Peyer's patch (tissue), 4 donors: Measurements from ENCODE around the gene PKP4. TPM values are rescaled to one million over a fixed set of nuclear protein-coding genes. Genes with fewer than 3 reads are reported as not detected.

Experiments
- DNase-seq, 3 donors: peaks; one replicate each; pipeline ENCODE4 v3.0.0-alpha.2; 2017 to 2019
- H3K27ac ChIP-seq, 4 donors: fragments of 200-600 bp; sonication (generic); one replicate each; pipeline ENCODE4 v1.5.1; 2016 to 2019
- H3K27me3 ChIP-seq, 2 donors: fragments of 200-600 bp; sonication (generic); one replicate each; pipeline ENCODE4 v1.5.1; 2019
- H3K36me3 ChIP-seq, 3 donors: fragments of 200-600 bp; sonication (generic); one replicate each; pipeline ENCODE4 v1.5.1; 2016 to 2019
- H3K4me1 ChIP-seq, 4 donors: fragments of 200-600 bp; sonication (generic); one replicate each; pipeline ENCODE4 v1.5.1; 2016 to 2019
- H3K4me3 ChIP-seq, 4 donors: fragments of 200-600 bp; sonication (generic); 1 replicate in 3 of 4; 2 replicates in 1 of 4; pipeline ENCODE4 v1.5.1; 2016 to 2019; ENCODE audit warnings: mild to moderate bottlenecking in 1 of 4
- H3K9me3 ChIP-seq, 4 donors: fragments of 200-600 bp; sonication (generic); one replicate each; pipeline ENCODE4 v1.5.1; 2016 to 2019; ENCODE audit warnings: mild to moderate bottlenecking in 1 of 4
- POLR2A ChIP-seq, 2 donors: fragments of 450-650 bp; IDR thresholded peaks; one replicate each; pipeline ENCODE4 v1.5.1; 2017; ENCODE audit warnings: antibody characterized with exemption in 2 of 2, mild to moderate bottlenecking in 2 of 2, moderate library complexity in 2 of 2
- total RNA-seq, 4 donors: library from RNA; depleted of rRNA; stranded (reverse); fragments of >200 nt; gene quantifications; one replicate each; pipeline ENCODE4 v1.1.0, GENCODE V29; 2016
- TF ChIP-seq, protein P1 (sequence below), 6 experiments: fragments of 450-650 bp in 4 of 6; fragments of 200-600 bp in 2 of 6; sonication (generic) in 1 of 6; IDR thresholded peaks; one replicate each; pipeline ENCODE4 v1.5.1; 2017 to 2019; ENCODE audit warnings: antibody characterized with exemption in 6 of 6, mild to moderate bottlenecking in 3 of 6, moderate library complexity in 1 of 6

PKP4 gene
- total RNA-seq, 4 donors from 2014 or later: 67.8 to 168 (median 117) TPM

- Histone ChIP-seq H3K27ac (no peak overlapping the region), H3K36me3 (no peaks in the 10 kb centered on the region), H3K4me1 (peaks cover 0 to 6% (median 0%) of the 10 kb centered on the region in 4 donors), H3K4me3 (no peak overlapping the region), H3K27me3 (no peaks in the 10 kb centered on the region), H3K9me3 (no peaks in the 10 kb centered on the region)
- no peak for DNase-seq
- TF ChIP-seq POLR2A (IDR thresholded peaks at IDR 0.05): no peak
- TF ChIP-seq, protein P1, sequence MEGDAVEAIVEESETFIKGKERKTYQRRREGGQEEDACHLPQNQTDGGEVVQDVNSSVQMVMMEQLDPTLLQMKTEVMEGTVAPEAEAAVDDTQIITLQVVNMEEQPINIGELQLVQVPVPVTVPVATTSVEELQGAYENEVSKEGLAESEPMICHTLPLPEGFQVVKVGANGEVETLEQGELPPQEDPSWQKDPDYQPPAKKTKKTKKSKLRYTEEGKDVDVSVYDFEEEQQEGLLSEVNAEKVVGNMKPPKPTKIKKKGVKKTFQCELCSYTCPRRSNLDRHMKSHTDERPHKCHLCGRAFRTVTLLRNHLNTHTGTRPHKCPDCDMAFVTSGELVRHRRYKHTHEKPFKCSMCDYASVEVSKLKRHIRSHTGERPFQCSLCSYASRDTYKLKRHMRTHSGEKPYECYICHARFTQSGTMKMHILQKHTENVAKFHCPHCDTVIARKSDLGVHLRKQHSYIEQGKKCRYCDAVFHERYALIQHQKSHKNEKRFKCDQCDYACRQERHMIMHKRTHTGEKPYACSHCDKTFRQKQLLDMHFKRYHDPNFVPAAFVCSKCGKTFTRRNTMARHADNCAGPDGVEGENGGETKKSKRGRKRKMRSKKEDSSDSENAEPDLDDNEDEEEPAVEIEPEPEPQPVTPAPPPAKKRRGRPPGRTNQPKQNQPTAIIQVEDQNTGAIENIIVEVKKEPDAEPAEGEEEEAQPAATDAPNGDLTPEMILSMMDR (IDR thresholded peaks at IDR 0.05): no peak
Observed at GRCh38 chr2:158557752-158558151, 101.0 kb downstream of the PKP4 start.

DNA sequence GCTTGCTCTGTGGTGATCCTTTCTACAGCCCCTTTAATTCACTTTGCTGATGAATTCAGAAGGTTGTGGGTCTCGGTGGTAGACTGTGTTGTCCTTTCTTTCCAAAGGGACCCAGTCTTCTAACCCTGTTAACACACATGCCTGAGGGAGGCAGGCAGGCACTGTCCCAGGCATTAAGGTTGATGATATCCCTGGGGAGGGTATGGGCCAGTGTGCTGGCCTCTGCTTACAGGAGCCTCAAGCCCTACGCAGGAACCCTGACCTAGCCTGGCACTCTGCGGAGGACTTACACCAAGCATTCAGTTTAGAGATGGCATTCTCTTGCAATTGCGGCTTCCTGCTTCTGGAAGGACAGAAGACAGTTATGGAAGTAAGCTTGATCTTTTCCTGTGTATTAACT lies 102.5 kb downstream of the PKP4 start:
- TF ChIP-seq POLR2A (IDR thresholded peaks at IDR 0.05): no peak
- TF ChIP-seq, protein P1 (IDR thresholded peaks at IDR 0.05): no peak
- DNase-seq: no peak
- Histone ChIP-seq H3K9me3 (no peaks in the 10 kb centered on the region), H3K27me3 (no peaks in the 10 kb centered on the region), H3K36me3 (no peaks in the 10 kb centered on the region), H3K27ac (no peak overlapping the region), H3K4me1 (peaks cover 0 to 6% (median 0%) of the 10 kb centered on the region in 4 donors), H3K4me3 (no peak overlapping the region)

GRCh38 chr2:158560259-158560658 lies 103.5 kb downstream of the PKP4 start:
- DNase-seq: no peak
- Histone ChIP-seq H3K27ac (no peak overlapping the region), H3K9me3 (no peaks in the 10 kb centered on the region), H3K4me3 (no peak overlapping the region), H3K27me3 (no peaks in the 10 kb centered on the region), H3K4me1 (peaks cover 0 to 6% (median 0%) of the 10 kb centered on the region in 4 donors), H3K36me3 (no peaks in the 10 kb centered on the region)
- TF ChIP-seq, protein P1 (IDR thresholded peaks at IDR 0.05): no peak
- TF ChIP-seq POLR2A (IDR thresholded peaks at IDR 0.05): no peak

GRCh38 chr2:158561054-158561453 lies 104.3 kb downstream of the PKP4 start:
- Histone ChIP-seq H3K27ac (no peak overlapping the region), H3K4me1 (peaks cover 0 to 6% (median 0%) of the 10 kb centered on the region in 4 donors), H3K36me3 (no peaks in the 10 kb centered on the region), H3K9me3 (no peaks in the 10 kb centered on the region), H3K27me3 (no peaks in the 10 kb centered on the region), H3K4me3 (no peak overlapping the region)
- TF ChIP-seq, protein P1 (IDR thresholded peaks at IDR 0.05): no peak
- TF ChIP-seq POLR2A (IDR thresholded peaks at IDR 0.05): no peak
- no peak for DNase-seq

DNA sequence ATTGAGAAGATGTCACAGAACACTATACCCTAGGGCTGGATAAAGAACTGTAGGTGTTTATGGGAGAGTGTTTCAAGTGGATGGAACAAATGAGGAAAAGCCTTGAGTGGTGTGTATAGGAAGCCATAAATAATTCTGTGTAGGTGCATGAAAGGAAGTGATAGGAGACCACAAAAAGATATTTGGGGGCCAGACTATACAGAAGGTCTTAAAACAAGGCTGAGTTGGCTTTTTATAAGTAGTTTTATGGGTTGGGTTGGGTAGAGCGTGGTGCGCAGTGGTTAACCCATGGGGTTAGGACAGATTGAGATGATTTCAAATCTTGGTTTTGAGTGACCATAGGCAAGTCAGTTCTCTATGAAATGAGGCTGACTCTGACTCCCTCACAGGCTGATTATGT lies 110.5 kb downstream of the PKP4 start:
- TF ChIP-seq, protein P1 (IDR thresholded peaks at IDR 0.05): no peak
- no peak for TF ChIP-seq POLR2A (IDR thresholded peaks at IDR 0.05)
- Histone ChIP-seq H3K36me3 (no peaks in the 10 kb centered on the region), H3K9me3 (no peaks in the 10 kb centered on the region), H3K27me3 (no peaks in the 10 kb centered on the region), H3K27ac (no peak overlapping the region), H3K4me3 (no peak overlapping the region), H3K4me1 (no peaks in the 10 kb centered on the region)
- DNase-seq: no peak

GRCh38 chr2:158569284-158569683 lies 112.5 kb downstream of the PKP4 start:
- H3K4me3 ChIP-seq: no peak overlapping the region
- no peaks in the 10 kb centered on the region for H3K36me3 ChIP-seq
- no peak for DNase-seq
- no peaks in the 10 kb centered on the region for H3K27me3 ChIP-seq
- no peak overlapping the region for H3K27ac ChIP-seq
- TF ChIP-seq POLR2A (IDR thresholded peaks at IDR 0.05): no peak
- TF ChIP-seq, protein P1 (IDR thresholded peaks at IDR 0.05): no peak
- no peaks in the 10 kb centered on the region for H3K9me3 ChIP-seq
- H3K4me1 ChIP-seq: no peaks in the 10 kb centered on the region
